HL-60 (cell line): ENCODE data around the gene ZGPAT.

Experiments
- CTCF ChIP-seq: IDR thresholded peaks from one replicate; pipeline ENCODE4 v1.5.1; 2011; ENCODE audit warnings: low read length, control low read depth, inconsistent platforms; ENCODE audit not compliant: insufficient read depth
- POLR2AphosphoS5 ChIP-seq: IDR thresholded peaks from 2 replicates; pipeline ENCODE4 v1.6.1; 2012; ENCODE audit warnings: low read depth

- TF ChIP-seq CTCF (no peak), POLR2AphosphoS5 (no peak)
Observed at GRCh38 chr20:63708301-63709148, 686 bp downstream of the ZGPAT start.
